ENCODE measurements around the gene GLE1.

GLE1 gene

DNA sequence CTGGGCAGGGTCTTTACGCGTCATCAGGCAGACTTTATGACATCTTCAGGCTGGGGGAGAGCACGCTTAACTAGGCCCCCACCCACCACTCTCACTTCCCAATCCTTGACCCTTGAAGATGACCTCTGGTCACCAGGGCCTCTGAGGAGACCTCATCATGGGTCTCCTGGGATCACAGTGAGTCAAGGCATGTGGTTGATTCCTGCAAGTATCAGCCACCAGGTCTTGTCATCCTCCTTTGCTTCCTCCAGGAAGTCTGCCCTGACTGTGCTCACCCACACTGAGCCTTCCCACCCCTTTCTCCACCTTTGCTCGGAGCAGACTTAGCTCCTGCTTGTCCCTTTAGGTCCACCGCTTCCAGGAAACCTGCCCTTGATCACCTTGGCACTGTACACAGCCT, 31.4 kb upstream of the GLE1 start:
- Histone ChIP-seq H3K36me3 (ENCODE audit: control insufficient read depth in 1 of 2, insufficient read depth in 2 of 2, low read length in 2 of 2) (peaks cover 27 to 39% of the 10 kb centered on the region in 2 experiments), H3K79me1 (ENCODE audit: low read length) (no peaks in the 10 kb centered on the region), H3K4me3 (ENCODE audit: low read depth, low read length) (no peak overlapping the region), H3K27ac (ENCODE audit: low read depth, low read length) (no peak overlapping the region), H3K4me2 (ENCODE audit: low read length) (no peak overlapping the region), H2BK5ac (ENCODE audit: low read depth, low read length, poor library complexity) (no peak overlapping the region), H4K12ac (ENCODE audit: low read depth, low read length) (no peak overlapping the region), H3K18ac (ENCODE audit: low read length) (no peak overlapping the region), H4K8ac (ENCODE audit: low read depth, low read length) (no peak overlapping the region), H3K79me2 (ENCODE audit: control insufficient read depth, insufficient read depth, low read length, poor library complexity) (no peaks in the 10 kb centered on the region), H3K9me3 (ENCODE audit: insufficient read depth, low read depth, low read length) (no peaks in the 10 kb centered on the region), H4K91ac (ENCODE audit: low read depth, low read length) (no peak overlapping the region), H3K23ac (ENCODE audit: low read length) (no peak overlapping the region), H2BK12ac (ENCODE audit: low read length) (no peak overlapping the region), H2AFZ (ENCODE audit: insufficient read depth, low read length, poor library complexity) (no peak overlapping the region), H3K27me3 (ENCODE audit: insufficient read depth, low read length) (no peaks in the 10 kb centered on the region), H3K9ac (ENCODE audit: low read length) (no peak overlapping the region), H3K4ac (ENCODE audit: low read depth, low read length) (no peak overlapping the region), H2BK120ac (ENCODE audit: insufficient read depth, low read length, poor library complexity) (no peak overlapping the region), H2AK5ac (ENCODE audit: low read length) (no peak overlapping the region), H3K14ac (ENCODE audit: low read length) (no peak overlapping the region), H3K4me1 (ENCODE audit: control insufficient read depth in 1 of 2, insufficient read depth in 2 of 2, low read length in 2 of 2) (no peaks in the 10 kb centered on the region)
- DNase-seq, result no peak
- WGBS (ENCODE audit: extremely low coverage, insufficient coverage, insufficient read length), result no CpG with 5 or more reads among the region's 5 CpGs

GRCh38 chr9:128475867-128476266, 28.7 kb upstream of the GLE1 start:
- Histone ChIP-seq H3K9me3 (ENCODE audit: insufficient read depth, low read depth, low read length) (no peaks in the 10 kb centered on the region), H3K36me3 (ENCODE audit: control insufficient read depth in 1 of 2, insufficient read depth in 2 of 2, low read length in 2 of 2) (peaks cover 33 to 38% of the 10 kb centered on the region in 2 experiments), H3K4me2 (ENCODE audit: low read length) (no peak overlapping the region), H2BK12ac (ENCODE audit: low read length) (no peak overlapping the region), H3K23ac (ENCODE audit: low read length) (no peak overlapping the region), H3K4me1 (ENCODE audit: control insufficient read depth in 1 of 2, insufficient read depth in 2 of 2, low read length in 2 of 2) (no peaks in the 10 kb centered on the region), H3K27me3 (ENCODE audit: insufficient read depth, low read length) (no peaks in the 10 kb centered on the region), H3K18ac (ENCODE audit: low read length) (no peak overlapping the region), H4K8ac (ENCODE audit: low read depth, low read length) (no peak overlapping the region), H2AK5ac (ENCODE audit: low read length) (no peak overlapping the region), H3K4ac (ENCODE audit: low read depth, low read length) (no peak overlapping the region), H4K12ac (ENCODE audit: low read depth, low read length) (no peak overlapping the region), H3K79me1 (ENCODE audit: low read length) (no peaks in the 10 kb centered on the region), H3K9ac (ENCODE audit: low read length) (no peak overlapping the region), H3K79me2 (ENCODE audit: control insufficient read depth, insufficient read depth, low read length, poor library complexity) (no peaks in the 10 kb centered on the region), H2BK120ac (ENCODE audit: insufficient read depth, low read length, poor library complexity) (no peak overlapping the region), H2BK5ac (ENCODE audit: low read depth, low read length, poor library complexity) (no peak overlapping the region), H3K4me3 (ENCODE audit: low read depth, low read length) (no peak overlapping the region), H4K91ac (ENCODE audit: low read depth, low read length) (no peak overlapping the region), H2AFZ (ENCODE audit: insufficient read depth, low read length, poor library complexity) (no peak overlapping the region), H3K27ac (ENCODE audit: low read depth, low read length) (no peak overlapping the region), H3K14ac (ENCODE audit: low read length) (no peak overlapping the region)
- no CpG with 5 or more reads among the region's 7 CpGs for WGBS (ENCODE audit: extremely low coverage, insufficient coverage, insufficient read length)
- no peak for DNase-seq

- no peak overlapping the region for H3K4ac ChIP-seq (ENCODE audit: low read depth, low read length)
- H2BK5ac ChIP-seq (ENCODE audit: low read depth, low read length, poor library complexity), result no peak overlapping the region
- no peak overlapping the region for H3K27ac ChIP-seq (ENCODE audit: low read depth, low read length)
- H2BK120ac ChIP-seq (ENCODE audit: insufficient read depth, low read length, poor library complexity), result no peak overlapping the region
- H3K23ac ChIP-seq (ENCODE audit: low read length), result no peak overlapping the region
- DNase-seq, result no peak
- no peak overlapping the region for H3K4me2 ChIP-seq (ENCODE audit: low read length)
- no peak overlapping the region for H3K14ac ChIP-seq (ENCODE audit: low read length)
- H3K9me3 ChIP-seq (ENCODE audit: insufficient read depth, low read depth, low read length), result no peaks in the 10 kb centered on the region
- no peak overlapping the region for H3K9ac ChIP-seq (ENCODE audit: low read length)
- peaks cover 37 to 42% of the 10 kb centered on the region in 2 experiments for H3K36me3 ChIP-seq (ENCODE audit: control insufficient read depth in 1 of 2, insufficient read depth in 2 of 2, low read length in 2 of 2)
- no peak overlapping the region for H4K12ac ChIP-seq (ENCODE audit: low read depth, low read length)
- no peak overlapping the region for H3K4me3 ChIP-seq (ENCODE audit: low read depth, low read length)
- H4K8ac ChIP-seq (ENCODE audit: low read depth, low read length), result no peak overlapping the region
- no peak overlapping the region for H4K91ac ChIP-seq (ENCODE audit: low read depth, low read length)
- H3K79me2 ChIP-seq (ENCODE audit: control insufficient read depth, insufficient read depth, low read length, poor library complexity), result no peaks in the 10 kb centered on the region
- no peaks in the 10 kb centered on the region for H3K4me1 ChIP-seq (ENCODE audit: control insufficient read depth in 1 of 2, insufficient read depth in 2 of 2, low read length in 2 of 2)
- H2AK5ac ChIP-seq (ENCODE audit: low read length), result no peak overlapping the region
- H3K27me3 ChIP-seq (ENCODE audit: insufficient read depth, low read length), result no peaks in the 10 kb centered on the region
- H2BK12ac ChIP-seq (ENCODE audit: low read length), result no peak overlapping the region
- WGBS (ENCODE audit: extremely low coverage, insufficient coverage, insufficient read length), result no CpG with 5 or more reads among the region's 1 CpG
- no peaks in the 10 kb centered on the region for H3K79me1 ChIP-seq (ENCODE audit: low read length)
- no peak overlapping the region for H2AFZ ChIP-seq (ENCODE audit: insufficient read depth, low read length, poor library complexity)
- H3K18ac ChIP-seq (ENCODE audit: low read length), result no peak overlapping the region
Measured at GRCh38 chr9:128479262-128479661, 25.3 kb upstream of the GLE1 start.

GRCh38 chr9:128481561-128481960, 23.0 kb upstream of the GLE1 start:
- H3K27ac ChIP-seq (ENCODE audit: low read depth, low read length), result no peak overlapping the region
- H3K4me2 ChIP-seq (ENCODE audit: low read length), result no peak overlapping the region
- no peak overlapping the region for H3K9ac ChIP-seq (ENCODE audit: low read length)
- H3K14ac ChIP-seq (ENCODE audit: low read length), result no peak overlapping the region
- H3K4ac ChIP-seq (ENCODE audit: low read depth, low read length), result no peak overlapping the region
- no peaks in the 10 kb centered on the region for H3K79me1 ChIP-seq (ENCODE audit: low read length)
- no peak overlapping the region for H3K23ac ChIP-seq (ENCODE audit: low read length)
- H3K18ac ChIP-seq (ENCODE audit: low read length), result no peak overlapping the region
- H2AFZ ChIP-seq (ENCODE audit: insufficient read depth, low read length, poor library complexity), result no peak overlapping the region
- no peak overlapping the region for H2BK12ac ChIP-seq (ENCODE audit: low read length)
- H3K4me1 ChIP-seq (ENCODE audit: control insufficient read depth in 1 of 2, insufficient read depth in 2 of 2, low read length in 2 of 2), result no peaks in the 10 kb centered on the region
- no peak overlapping the region for H2BK5ac ChIP-seq (ENCODE audit: low read depth, low read length, poor library complexity)
- WGBS (ENCODE audit: extremely low coverage, insufficient coverage, insufficient read length), result no CpG with 5 or more reads among the region's 10 CpGs
- no peak for DNase-seq
- no peaks in the 10 kb centered on the region for H3K9me3 ChIP-seq (ENCODE audit: insufficient read depth, low read depth, low read length)
- H4K12ac ChIP-seq (ENCODE audit: low read depth, low read length), result no peak overlapping the region
- H2BK120ac ChIP-seq (ENCODE audit: insufficient read depth, low read length, poor library complexity), result no peak overlapping the region
- H2AK5ac ChIP-seq (ENCODE audit: low read length), result no peak overlapping the region
- H3K79me2 ChIP-seq (ENCODE audit: control insufficient read depth, insufficient read depth, low read length, poor library complexity), result no peaks in the 10 kb centered on the region
- no peaks in the 10 kb centered on the region for H3K27me3 ChIP-seq (ENCODE audit: insufficient read depth, low read length)
- no peak overlapping the region for H4K8ac ChIP-seq (ENCODE audit: low read depth, low read length)
- H3K36me3 ChIP-seq (ENCODE audit: control insufficient read depth in 1 of 2, insufficient read depth in 2 of 2, low read length in 2 of 2), result peaks cover 54 to 60% of the 10 kb centered on the region in 2 experiments
- no peak overlapping the region for H3K4me3 ChIP-seq (ENCODE audit: low read depth, low read length)
- H4K91ac ChIP-seq (ENCODE audit: low read depth, low read length), result no peak overlapping the region
